Measurements from ENCODE around the gene SHISAL2B.

GRCh38 chr5:64744914-64745313 is 54.6 kb downstream of the SHISAL2B start:
- no peak for TF ChIP-seq POLR2A (IDR thresholded peaks at IDR 0.05; ENCODE audit: low read depth, low read length)
- TF ChIP-seq MAX (IDR thresholded peaks at IDR 0.05; ENCODE audit: insufficient read depth, insufficient read length): no peak
- TF ChIP-seq CTCF (IDR thresholded peaks at IDR 0.05; ENCODE audit: extremely low read depth in 1 of 2, insufficient read depth in 1 of 2, low read depth in 1 of 2, low read length in 2 of 2): no peak
- no peak for TF ChIP-seq EZH2 (IDR thresholded peaks at IDR 0.05; ENCODE audit: borderline replicate concordance, low read depth, low read length, severe bottlenecking)
- no peak for TF ChIP-seq GATA2 (IDR thresholded peaks at IDR 0.05; ENCODE audit: insufficient read depth, insufficient read length, low read depth, low read length)
- TF ChIP-seq FOS (IDR thresholded peaks at IDR 0.05; ENCODE audit: borderline replicate concordance, insufficient read depth, low read length): no peak
- no peak for TF ChIP-seq MYC (IDR thresholded peaks at IDR 0.05; ENCODE audit: low read depth, low read length)
- no peak for TF ChIP-seq POLR2AphosphoS5 (IDR thresholded peaks at IDR 0.05; ENCODE audit: insufficient read depth, low read depth, low read length)

All from endothelial cell of umbilical vein (primary cell).